Left renal cortex interstitium (tissue), 4 donors: ENCODE measurements around the gene SYNJ2. TPM values are rescaled to one million over a fixed set of nuclear protein-coding genes. Genes with fewer than 3 reads are reported as not detected.

ENCODE experiments used
- DNase-seq, 4 donors: peaks; one replicate each; pipeline ENCODE4 v3.0.0-alpha.2; 2013; ENCODE audit warnings: low read depth in 4 of 4, low spot score in 2 of 4, missing footprints in 1 of 4
- polyA plus RNA-seq, 4 donors: library from polyadenylated mRNA; unstranded; fragments of 120-200 nt; gene quantifications; one replicate each; pipeline ENCODE4 v1.2.1, GENCODE V29; 2013; ENCODE audit not compliant: insufficient read length in 4 of 4

Gene SYNJ2
- polyA plus RNA-seq, 4 donors: 9.7 to 12.1 (median 10.8) TPM

DNA sequence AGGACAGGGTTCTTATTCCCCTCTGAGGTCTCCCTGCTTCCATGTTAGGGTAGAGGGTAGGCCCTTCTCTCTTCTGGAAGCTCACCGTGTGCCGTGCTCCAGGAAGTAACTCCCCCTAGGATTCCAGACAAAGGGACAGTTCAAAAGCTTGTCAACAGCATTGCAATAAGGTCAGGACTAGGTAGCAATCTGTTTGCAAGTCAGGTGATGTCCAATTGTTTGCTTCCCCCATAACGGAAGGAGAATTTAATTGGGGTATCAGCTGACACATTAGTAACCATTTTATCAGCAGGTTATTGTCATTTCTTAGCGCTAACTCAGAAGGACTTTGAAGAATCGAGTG is 41.9 kb downstream of the SYNJ2 start:
- no peak for DNase-seq

DNA sequence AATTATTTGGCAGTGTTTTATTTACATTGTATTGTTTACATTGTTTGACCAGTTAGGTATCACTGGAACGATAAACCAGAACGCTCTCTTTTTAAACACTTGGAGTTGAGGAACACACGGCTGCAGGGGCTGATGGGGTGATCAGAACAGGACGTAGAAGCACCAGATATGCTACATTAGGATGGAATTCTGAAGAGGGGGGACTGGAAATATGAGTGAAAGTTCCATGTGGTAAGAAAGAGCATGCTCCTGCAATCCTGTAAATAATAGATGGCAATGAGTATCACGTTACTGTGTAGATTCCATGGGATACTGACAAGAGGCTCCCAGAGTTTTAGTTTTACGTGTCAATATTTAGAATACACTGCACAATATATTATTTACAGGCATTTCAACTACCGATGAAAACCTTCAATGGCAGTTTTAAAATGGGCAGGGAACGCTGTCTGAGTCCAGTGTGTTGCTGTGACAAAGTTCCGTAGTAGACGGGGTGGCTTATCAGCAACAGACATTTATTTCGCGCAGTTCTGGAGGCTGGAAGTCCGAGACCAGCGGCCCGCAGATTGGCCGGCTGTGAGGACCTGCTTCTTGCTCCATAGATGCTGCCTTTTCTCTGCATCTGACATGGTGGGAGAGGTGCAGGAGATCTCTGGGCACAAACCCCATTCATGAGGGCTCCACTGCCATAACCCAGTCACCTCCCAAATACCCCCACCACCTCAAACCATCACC is 43.1 kb downstream of the SYNJ2 start:
- DNase-seq: no peak

DNA sequence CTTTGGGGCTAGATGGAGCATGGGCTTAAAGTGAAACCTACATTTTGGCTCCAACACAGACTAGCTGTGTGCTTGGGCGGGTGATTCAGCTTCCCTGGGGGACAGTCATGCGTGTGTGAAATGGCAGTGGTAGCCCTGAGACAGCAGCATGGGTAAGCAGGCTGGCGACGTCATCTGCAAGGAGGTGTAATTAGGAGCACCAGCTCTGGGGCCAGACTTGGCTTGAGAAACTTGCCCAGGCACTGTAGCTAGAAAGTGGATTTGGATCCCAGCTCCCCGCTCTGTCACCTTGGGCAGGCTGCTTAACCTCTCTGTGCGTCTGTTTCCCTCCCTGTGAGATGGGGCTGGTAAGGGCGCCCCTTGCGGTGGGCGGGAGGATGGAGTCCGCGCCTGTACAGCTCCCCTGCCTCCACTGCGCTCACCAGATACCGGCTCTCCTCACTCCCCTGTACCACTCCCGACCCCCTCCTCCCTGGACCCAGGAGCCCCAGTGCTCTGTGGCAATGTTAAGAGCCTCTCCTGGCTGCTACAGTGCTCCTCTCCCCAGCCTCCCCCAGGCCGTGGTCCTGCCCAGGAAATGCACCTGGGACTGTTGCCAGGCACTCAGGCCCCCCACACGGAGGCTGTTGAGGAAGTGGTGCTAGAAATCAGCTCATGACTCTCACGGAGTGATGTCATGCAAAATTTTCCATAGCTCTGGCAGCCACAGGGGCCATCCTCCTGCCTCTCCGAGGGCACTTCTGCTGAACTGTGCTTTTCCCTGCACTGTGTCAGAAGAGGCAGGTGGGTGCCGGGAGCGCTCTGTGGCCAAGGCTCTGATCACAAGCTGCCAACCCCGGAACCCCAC is 44.6 kb downstream of the SYNJ2 start:
- DNase-seq: peak in 1 of 4 donors; percentile 55

DNA sequence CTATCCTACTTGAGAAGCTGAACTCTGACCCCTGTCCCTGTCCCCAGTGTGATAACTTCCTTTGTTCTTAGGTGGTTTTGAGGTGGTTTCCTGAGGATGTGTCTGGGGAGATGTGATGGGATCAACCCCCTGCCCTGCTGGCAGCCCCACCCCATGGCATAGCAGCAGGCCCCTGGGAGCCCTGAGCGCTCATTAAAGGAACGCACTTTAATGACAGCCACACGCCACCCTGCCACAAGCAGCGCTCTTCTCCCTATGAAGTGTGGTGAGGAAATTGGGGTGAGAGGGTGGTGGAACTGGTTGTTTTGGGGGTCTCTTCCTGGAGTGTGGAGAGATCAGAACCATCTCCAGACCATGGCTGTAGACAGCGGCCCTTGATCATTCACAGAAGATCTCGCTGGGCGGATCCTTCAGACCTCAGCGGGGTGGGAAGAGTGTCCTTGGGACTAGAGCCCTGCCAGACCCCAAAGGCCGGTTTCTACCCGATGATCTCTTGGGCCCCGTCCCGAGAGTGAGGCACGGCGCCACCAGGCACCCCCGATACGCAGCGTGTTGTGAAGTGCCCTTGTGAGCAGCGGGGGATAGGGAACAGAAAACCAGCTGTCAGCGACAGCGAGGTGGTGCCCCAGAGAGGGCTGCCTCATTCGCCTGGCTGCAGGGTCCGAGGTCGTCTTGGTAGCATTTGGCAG is 45.4 kb downstream of the SYNJ2 start:
- no peak for DNase-seq

DNA sequence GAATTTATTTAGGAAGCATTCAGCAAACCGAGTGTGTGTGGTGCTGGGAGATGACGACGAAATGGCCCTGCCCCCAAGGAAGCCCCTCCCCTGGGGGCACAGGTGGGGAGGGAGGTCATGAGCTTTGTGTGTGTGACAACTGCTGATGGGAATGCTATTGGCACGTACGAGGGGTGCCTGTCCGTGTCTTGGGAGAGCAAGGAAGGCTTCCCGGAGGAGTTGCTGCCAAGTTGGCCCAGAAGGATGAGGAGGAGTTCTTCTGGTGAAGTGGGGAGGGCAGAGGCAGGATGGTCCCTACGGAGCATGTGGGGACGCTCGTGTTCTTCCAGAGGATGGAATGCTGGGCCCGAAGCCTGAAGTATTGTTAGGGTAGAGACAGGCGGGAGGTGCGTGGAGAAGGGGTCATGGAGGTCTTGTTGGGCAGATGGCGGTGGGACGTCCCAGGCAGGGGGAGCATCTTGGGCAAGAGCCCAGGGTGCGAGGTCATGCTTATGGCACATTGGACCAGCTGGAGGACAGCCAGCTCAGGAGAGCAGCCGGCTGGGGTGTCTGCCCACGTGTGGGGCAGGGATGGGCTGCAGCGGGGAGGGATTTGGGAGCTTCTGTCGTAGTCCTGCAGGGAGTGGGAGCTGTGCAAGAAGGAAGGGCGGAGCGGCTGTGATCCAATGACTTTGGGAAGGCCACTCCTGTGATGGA is 46.1 kb downstream of the SYNJ2 start:
- no peak for DNase-seq

DNA sequence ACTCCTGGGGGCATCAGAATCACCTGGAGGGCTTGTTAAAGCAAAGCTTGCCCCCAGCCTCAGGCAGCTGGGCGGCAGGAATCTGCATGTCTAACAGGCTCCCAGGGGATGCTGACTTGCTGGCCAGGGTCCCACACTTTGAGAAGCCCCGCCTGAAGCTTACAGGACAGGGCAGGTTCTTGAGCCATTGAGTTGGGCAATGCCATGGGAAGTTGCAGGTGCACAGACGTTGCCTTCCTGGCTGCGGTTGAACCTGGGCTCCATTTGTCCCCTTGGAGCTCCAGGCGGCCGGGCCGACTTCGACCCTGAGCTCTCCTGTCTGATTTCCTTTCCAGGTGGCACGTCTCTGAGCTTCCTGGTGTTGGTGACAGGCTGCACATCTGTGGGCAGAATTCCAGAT is 46.8 kb downstream of the SYNJ2 start:
- DNase-seq: no peak

DNA sequence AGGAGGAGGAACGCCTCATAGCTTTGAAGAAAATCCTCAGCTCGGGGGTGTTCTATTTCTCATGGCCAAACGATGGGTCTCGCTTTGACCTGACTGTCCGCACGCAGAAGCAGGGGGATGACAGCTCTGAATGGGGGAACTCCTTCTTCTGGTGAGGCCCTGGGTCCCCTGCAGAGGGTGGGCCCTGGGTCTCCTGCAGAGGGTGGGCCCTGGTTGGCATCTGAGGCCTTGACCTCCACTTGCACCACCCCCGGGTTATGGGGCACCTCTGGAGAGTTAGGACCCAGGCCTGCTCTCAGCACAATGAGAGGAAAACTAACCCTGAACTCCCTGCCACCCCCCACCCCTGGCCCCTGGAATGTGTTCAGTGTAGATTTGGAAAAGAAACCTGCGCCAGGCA is 47.2 kb downstream of the SYNJ2 start:
- no peak for DNase-seq

DNA sequence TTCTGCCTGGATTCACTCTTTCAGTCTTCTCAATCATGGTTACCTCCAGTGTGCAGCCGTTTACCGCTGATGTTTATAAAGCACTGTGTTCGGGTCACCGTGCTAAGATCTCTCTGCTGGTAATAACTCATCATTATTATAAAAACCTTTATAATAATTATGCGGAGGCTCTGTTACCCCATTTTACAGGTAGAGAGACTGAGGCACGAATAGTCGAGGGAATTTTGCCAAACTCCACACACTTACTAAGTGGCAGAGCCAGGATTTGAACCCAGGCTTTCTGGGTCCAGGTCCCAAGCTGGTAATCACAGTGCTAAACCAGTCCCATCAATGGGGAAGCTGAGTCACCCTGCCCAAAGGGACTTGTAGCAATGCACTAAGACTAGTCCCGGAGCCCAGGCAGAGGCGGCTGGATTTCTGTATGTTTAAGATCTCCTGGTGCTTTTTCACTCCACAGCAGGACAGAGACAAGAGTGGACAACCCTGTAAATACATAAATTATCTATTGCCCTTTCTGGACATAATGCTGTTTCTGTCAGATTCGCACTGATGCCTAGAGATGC is 48.1 kb downstream of the SYNJ2 start:
- no peak for DNase-seq

DNA sequence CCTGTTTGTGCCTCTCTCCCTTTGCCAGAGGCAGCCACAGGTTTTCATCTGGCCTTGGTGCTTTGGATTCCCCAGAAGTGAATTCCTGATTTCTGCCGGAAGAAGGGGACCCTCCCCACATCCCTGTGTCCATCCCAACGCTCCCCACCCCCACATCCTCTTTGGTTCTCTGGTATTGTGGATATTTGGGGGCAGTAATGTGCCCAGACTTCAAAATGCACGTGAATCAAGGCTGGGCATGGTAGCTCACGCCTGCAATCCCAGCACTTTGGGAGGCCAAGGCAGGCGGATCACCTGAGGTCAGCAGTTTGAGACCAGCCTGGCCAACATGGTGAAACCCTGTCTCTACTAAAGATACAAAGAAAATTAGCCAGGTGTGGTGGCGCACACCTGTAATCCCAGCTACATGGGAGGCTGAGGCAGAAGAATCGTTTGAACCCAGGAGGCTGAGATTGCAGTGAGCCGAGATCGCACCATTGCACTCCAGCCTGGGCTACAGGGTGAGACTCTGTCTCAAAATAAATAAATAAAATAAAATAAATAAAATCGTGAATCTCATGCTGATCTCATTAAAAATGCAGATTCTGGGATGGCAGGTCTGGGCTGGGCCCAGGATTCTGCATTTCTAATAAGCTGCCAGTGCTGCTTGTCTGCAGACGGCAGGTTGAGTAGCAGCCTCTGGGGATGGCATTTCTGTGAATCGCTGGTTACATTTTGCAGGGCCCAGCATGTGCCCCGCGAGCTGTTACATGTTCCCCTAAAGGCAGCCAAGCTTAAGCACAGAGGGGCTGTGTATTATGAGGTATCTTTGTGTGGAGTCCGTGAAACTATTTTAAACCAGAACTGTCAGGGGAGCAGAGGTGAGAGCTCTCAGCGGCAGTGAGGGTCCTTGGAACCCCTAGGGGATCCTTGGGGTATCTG is 49.0 kb downstream of the SYNJ2 start:
- no peak for DNase-seq

DNA sequence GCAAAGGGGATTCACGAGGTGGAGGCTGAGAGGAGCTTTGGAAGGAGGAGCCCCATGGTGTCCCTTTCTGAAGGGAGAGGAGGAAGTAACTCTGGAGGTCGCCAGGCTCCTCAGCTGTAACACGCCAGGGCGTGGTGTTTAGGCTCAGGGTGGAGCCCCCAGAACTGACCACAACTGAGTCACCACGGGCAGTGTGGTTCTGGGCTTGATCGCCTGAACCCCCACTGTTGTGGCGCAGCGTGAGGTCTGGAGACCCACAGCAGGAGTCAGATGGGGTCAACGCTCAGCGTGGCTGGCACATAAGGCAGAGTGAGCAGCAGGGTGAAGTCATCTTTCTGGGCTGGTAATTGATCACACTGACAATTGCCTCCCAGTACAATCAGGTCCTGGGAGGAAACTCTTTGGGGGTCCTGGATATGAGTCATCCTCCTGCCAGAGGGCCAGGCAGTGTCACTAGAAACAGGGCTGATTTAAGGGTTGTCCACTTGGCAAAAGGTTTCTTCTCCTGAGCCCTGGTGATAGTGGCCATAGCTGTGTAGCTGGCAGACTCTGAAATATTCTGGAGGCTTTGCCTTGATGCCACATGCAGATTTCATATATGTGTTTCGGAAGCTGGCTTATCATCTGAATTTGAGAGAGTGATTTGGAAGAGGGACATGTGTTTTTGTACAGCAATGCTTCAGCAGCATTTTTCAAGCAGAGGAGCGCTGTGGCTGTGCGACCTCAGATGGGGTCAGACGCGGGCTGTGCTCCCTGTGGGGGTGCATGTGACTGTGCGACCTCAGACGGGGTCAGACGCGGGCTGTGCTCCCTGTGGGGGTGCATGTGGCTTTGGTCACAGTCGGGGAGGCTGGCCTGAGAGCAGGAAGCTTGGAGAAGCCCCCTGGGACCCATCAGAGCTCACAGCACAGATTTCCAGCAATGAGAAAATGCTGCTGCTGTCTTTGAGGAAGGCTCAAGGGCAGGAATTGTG is 50.0 kb downstream of the SYNJ2 start:
- peak in 1 of 4 donors; percentile 39 for DNase-seq

DNA sequence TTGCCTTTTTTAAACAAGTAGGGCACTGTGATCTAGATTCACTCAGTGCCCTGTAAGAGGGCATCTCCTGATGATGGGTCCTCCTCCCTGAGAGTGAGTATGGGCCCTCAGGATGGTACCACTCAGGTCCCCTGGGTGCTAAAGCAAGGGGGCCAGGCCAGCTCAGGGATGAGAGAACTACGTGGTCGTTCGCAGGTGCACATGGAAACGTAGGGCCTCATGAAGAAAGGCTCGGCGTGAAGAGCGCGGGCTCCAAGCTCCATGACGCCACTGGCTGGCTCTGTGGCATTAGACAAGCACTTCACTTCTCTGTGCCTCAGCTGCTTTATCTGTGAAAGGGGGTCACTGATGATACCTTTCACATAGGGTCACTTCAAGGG is 50.7 kb downstream of the SYNJ2 start:
- no peak for DNase-seq

DNA sequence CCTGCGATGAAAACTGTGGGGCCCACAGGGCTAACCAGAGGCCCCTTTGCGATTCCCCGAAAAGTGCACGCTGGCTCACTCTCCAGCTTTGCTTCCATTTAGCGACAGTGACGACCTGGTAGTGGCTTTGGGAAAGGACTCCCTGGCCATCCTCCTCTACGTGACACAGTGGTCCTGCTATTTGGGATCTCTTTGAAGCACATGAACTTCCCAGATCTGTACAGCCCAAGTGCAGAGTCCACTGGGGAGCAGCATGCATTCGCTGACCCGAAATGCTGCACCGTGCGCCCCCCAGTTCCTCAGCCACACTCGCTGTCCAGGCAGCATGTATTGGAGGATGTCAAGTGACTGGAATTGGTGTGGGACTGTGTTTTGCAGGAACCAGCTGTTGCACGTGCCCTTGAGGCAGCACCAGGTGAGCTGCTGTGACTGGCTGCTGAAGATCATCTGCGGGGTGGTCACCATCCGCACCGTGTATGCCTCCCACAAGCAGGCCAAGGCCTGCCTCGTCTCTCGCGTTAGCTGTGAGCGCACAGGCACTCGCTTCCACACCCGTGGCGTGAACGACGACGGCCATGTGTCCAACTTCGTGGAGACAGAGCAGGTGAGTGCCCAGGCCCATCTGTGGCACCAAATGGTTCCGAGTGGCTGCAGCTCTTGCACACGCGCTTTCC is 51.6 kb downstream of the SYNJ2 start:
- DNase-seq: no peak

DNA sequence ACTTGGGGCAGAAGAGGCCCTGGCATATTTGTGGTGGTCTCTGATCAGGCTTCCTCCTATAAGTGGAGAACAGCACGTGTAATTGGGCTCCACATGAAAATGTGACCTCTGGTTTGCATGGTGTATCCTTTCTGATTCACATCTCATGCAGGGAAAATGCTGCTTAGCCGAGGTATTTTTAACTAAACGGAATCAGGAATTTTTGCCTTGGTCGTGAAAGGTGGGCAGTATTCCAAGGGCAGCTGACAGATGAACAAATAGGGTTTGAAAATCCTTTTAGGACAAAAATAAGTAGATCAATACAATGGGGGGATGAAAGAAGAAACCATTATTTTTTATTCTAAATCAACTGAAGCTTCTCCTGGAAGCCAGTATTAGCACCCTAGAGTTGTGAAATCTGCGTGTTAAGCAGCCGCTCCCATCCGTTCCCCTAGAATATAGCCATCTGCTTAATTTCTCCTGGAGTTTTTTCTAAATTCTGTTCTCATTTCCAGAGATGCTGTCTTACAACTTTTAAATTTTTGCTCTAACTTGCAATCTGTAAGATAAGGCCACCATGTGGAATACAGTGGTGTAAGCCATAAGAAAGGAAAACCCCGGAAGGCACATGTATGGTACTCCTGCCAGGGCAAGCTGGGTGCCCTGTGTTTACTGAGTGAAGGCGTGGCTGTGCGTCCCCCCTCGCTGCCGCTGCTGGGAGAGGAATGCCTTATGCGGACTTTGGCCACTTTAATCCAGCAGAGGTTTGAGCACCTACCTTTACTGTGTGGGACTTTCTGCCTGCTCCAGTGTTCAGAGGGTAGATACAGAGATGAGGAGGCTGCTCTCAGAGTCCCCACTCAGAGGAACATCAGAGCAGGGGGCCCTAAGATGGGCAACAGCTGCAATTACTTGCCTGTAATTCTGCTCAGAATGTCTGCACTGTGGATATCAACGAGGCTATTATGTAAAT is 52.4 kb downstream of the SYNJ2 start:
- DNase-seq: no peak

DNA sequence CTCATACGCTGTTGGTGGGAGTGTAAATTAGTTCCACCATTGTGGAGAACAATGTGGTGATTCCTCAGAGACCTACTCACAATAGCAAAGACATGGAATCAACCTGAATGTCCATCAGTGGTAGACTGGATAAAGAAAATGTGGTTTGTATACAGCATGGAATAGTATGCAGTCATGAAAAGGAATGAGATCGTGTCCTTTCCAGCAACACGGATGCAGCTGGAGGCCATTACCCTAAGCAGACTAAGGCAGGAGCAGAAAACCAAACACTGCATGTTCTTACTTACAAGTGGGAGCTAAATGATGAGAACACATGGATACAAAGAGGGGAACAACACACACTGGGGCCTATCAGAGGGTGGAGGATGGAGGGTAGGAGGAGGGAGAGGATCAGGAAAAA is 54.6 kb downstream of the SYNJ2 start:
- DNase-seq: no peak

DNA sequence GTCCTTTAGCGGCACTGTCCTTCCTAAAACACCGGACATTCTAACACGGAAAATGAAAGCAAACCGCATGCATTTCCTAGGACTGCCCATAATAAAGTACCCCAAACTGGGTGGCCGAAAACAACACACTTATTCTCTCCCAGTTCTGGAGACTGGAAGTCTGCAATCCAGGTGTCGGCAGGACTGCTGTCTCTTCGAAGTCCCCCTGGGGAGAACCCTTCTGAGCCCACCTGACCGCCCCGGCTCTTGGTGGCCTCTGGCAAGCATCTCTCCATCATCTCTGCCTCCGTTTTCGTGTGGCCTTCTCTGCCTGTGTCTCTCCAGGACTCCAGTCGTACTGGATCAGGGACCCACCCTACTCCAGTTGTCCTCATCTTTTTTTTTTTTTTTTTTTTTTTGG is 55.4 kb downstream of the SYNJ2 start:
- DNase-seq: no peak

DNA sequence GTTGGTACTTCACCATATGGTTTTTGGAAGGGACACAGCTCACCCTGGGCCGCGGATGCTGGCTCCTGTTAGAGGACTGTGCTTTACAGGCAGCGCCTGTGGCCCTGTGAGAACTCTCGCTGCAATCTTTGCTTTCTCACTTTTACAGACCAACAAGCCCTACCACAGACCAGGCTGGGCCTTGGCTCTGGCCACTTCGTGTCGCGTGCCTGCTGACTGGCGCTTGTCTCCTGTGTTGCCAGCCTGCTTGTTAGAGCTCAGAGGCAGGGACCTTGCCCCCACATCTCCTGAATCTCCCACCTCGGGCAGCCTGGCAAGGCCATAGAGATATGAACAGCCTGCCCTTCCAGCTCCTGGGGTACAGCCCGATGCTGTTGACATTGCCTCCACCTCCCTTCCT is 56.1 kb downstream of the SYNJ2 start:
- no peak for DNase-seq
